H9 (cell line): Measurements from ENCODE around the gene HHIP. TPM values are rescaled to one million over a fixed set of nuclear protein-coding genes. Genes with fewer than 3 reads are reported as not detected.
A peak's percentile ranks its signal among the peaks of the same experiment; 100 is the strongest.
"Not testable (repeated sequence)": the region's sequence is repeated elsewhere in the genome, so short reads cannot be mapped to it uniquely, and the experiment has no call there.

Experiments
- DNase-seq: peaks from one replicate; pipeline ENCODE4 v3.0.0-alpha.2; 2017
- H2AFZ ChIP-seq: one replicate; pipeline ENCODE4 v1.6.1; 2013; ENCODE audit warnings: mild to moderate bottlenecking, low read length, control low read depth, moderate library complexity
- H2AK5ac ChIP-seq: 2 replicates; pipeline ENCODE4 v1.6.1; 2013; ENCODE audit warnings: low read length, control low read depth, mixed read lengths; ENCODE audit not compliant: insufficient read length
- H2BK120ac ChIP-seq: one replicate; pipeline ENCODE4 v1.6.1; 2013; ENCODE audit warnings: low read depth, mild to moderate bottlenecking, low read length, control low read depth, inconsistent platforms; ENCODE audit not compliant: poor library complexity, severe bottlenecking
- H2BK12ac ChIP-seq: 2 replicates; pipeline ENCODE4 v1.6.1; 2013; ENCODE audit warnings: low read length, control low read depth, mixed read lengths, low read depth; ENCODE audit not compliant: insufficient read length
- H2BK15ac ChIP-seq: 2 replicates; pipeline ENCODE4 v1.6.1; 2013; ENCODE audit warnings: low read depth, low read length, control low read depth
- H2BK20ac ChIP-seq: one replicate; pipeline ENCODE4 v1.6.1; 2013; ENCODE audit warnings: low read depth, mild to moderate bottlenecking, low read length, control low read depth, inconsistent platforms; ENCODE audit not compliant: poor library complexity, severe bottlenecking
- H2BK5ac ChIP-seq: 2 replicates; pipeline ENCODE4 v1.6.1; 2013; ENCODE audit warnings: low read length, control low read depth, mixed read lengths; ENCODE audit not compliant: insufficient read length
- H3K14ac ChIP-seq: 2 replicates; pipeline ENCODE4 v1.6.1; 2013; ENCODE audit warnings: low read length, control low read depth; ENCODE audit not compliant: insufficient read depth
- H3K18ac ChIP-seq: 2 replicates; pipeline ENCODE4 v1.6.1; 2013; ENCODE audit warnings: low read depth, mild to moderate bottlenecking, mixed read lengths, low read length, control low read depth; ENCODE audit not compliant: insufficient read length
- H3K23ac ChIP-seq: 2 replicates; pipeline ENCODE4 v1.6.1; 2013; ENCODE audit warnings: low read length, control low read depth, mixed read lengths, low read depth; ENCODE audit not compliant: insufficient read length
- H3K23me2 ChIP-seq: 2 replicates; pipeline ENCODE4 v1.6.1; 2013; ENCODE audit warnings: low read depth, mild to moderate bottlenecking, mixed read lengths, low read length, control low read depth; ENCODE audit not compliant: insufficient read length, poor library complexity, severe bottlenecking
- H3K27ac ChIP-seq: 2 replicates; pipeline ENCODE4 v1.5.1; 2013; ENCODE audit warnings: low read length, control low read depth, mixed read lengths, low read depth; ENCODE audit not compliant: insufficient read length
- H3K27me3 ChIP-seq: 2 replicates; pipeline ENCODE4 v1.6.1; 2013; ENCODE audit warnings: low read length, control low read depth, inconsistent platforms; ENCODE audit not compliant: insufficient read depth
- H3K4ac ChIP-seq: 2 replicates; pipeline ENCODE4 v1.6.1; 2013; ENCODE audit warnings: low read depth, mild to moderate bottlenecking, control low read depth, inconsistent platforms, low read length, moderate library complexity
- H3K4me1 ChIP-seq: 2 replicates; pipeline ENCODE4 v1.6.1; 2013; ENCODE audit warnings: low read length, control low read depth, inconsistent platforms; ENCODE audit not compliant: insufficient read depth
- H3K4me2 ChIP-seq: 2 replicates; pipeline ENCODE4 v1.6.1; 2013; ENCODE audit warnings: low read length, control low read depth, mixed read lengths; ENCODE audit not compliant: insufficient read length, insufficient read depth
- H3K56ac ChIP-seq: 2 replicates; pipeline ENCODE4 v1.6.1; 2013; ENCODE audit warnings: low read depth, mild to moderate bottlenecking, mixed read lengths, low read length, control low read depth; ENCODE audit not compliant: insufficient read length
- H3K79me1 ChIP-seq: 2 replicates; pipeline ENCODE4 v1.6.1; 2013; ENCODE audit warnings: low read depth, mild to moderate bottlenecking, moderate library complexity, low read length, control low read depth, inconsistent platforms; ENCODE audit not compliant: insufficient read depth, poor library complexity, severe bottlenecking
- H3K79me2 ChIP-seq: 2 replicates; pipeline ENCODE4 v1.6.1; 2013; ENCODE audit warnings: low read length, control low read depth, inconsistent platforms; ENCODE audit not compliant: insufficient read depth
- H3K9ac ChIP-seq: 2 replicates; pipeline ENCODE4 v1.6.1; 2013; ENCODE audit warnings: low read length, control low read depth, mixed read lengths; ENCODE audit not compliant: insufficient read length; ENCODE audit errors: extremely low read depth
- H3K9me3 ChIP-seq: one replicate; pipeline ENCODE4 v1.6.1; 2013; ENCODE audit warnings: low read depth, low read length, inconsistent platforms; ENCODE audit not compliant: control insufficient read depth
- H3T11ph ChIP-seq: one replicate; pipeline ENCODE4 v1.6.1; 2013; ENCODE audit warnings: mild to moderate bottlenecking, low read length, control low read depth, inconsistent platforms
- H4K20me1 ChIP-seq: one replicate; pipeline ENCODE4 v1.6.1; 2013; ENCODE audit not compliant: control insufficient read depth, insufficient read length, insufficient read depth
- H4K5ac ChIP-seq: 2 replicates; pipeline ENCODE4 v1.6.1; 2013; ENCODE audit warnings: low read depth, mild to moderate bottlenecking, mixed read lengths, low read length, control low read depth; ENCODE audit not compliant: insufficient read length
- H4K8ac ChIP-seq: replicated peaks from 2 replicates; pipeline ENCODE4 v1.6.1; 2013; ENCODE audit warnings: low read length, control low read depth, mixed read lengths, low read depth; ENCODE audit not compliant: insufficient read length
- H4K91ac ChIP-seq: 2 replicates; pipeline ENCODE4 v1.6.1; 2013; ENCODE audit warnings: low read depth, mild to moderate bottlenecking, moderate library complexity, mixed read lengths, low read length, control low read depth; ENCODE audit not compliant: insufficient read length
- H3K27ac Mint-ChIP-seq, 3 experiments: 2 replicates in 2 of 3; 3 replicates in 1 of 3; pipeline ENCODE4 v1.8.0; 2020 to 2021; ENCODE audit warnings: mixed read lengths in 3 of 3, mild to moderate bottlenecking in 1 of 3, moderate library complexity in 1 of 3
- H3K27me3 Mint-ChIP-seq: 2 replicates; pipeline ENCODE4 v1.8.0; 2021; ENCODE audit warnings: low read depth, mild to moderate bottlenecking, moderate library complexity, mixed read lengths
- H3K36me3 Mint-ChIP-seq, 3 experiments: 2 replicates in 2 of 3; 3 replicates in 1 of 3; pipeline ENCODE4 v1.8.0; 2020 to 2021; ENCODE audit warnings: low read depth in 3 of 3, mixed read lengths in 3 of 3; ENCODE audit not compliant: insufficient read depth in 1 of 3
- H3K4me1 Mint-ChIP-seq, 2 experiments: 2 replicates each; pipeline ENCODE4 v1.8.0; 2020; ENCODE audit warnings: mixed read lengths in 2 of 2
- H3K4me3 Mint-ChIP-seq, 2 experiments: 2 replicates in 1 of 2; 3 replicates in 1 of 2; pipeline ENCODE4 v1.8.0; 2020 to 2021; ENCODE audit warnings: mild to moderate bottlenecking in 2 of 2, mixed read lengths in 2 of 2, moderate library complexity in 1 of 2
- H3K9me3 Mint-ChIP-seq, 2 experiments: 2 replicates in 1 of 2; 3 replicates in 1 of 2; pipeline ENCODE4 v1.8.0; 2020; ENCODE audit warnings: mild to moderate bottlenecking in 2 of 2, mixed read lengths in 2 of 2, moderate library complexity in 1 of 2
- CTCF ChIP-seq: fragments of 200-600 bp; sonication (generic); conservative IDR thresholded peaks from 3 replicates; pipeline ENCODE4 v1.8.0; 2021; ENCODE audit warnings: antibody characterized with exemption, mild to moderate bottlenecking
- WGBS: extraction: QIAGEN DNeasy Blood & Tissue Kit; methylation state at CpG from one replicate; pipeline ENCODE4 v1.1.7; 2013; ENCODE audit warnings: missing lambda C conversion rate, low lambda C conversion rate, mixed read lengths; ENCODE audit not compliant: insufficient read length; ENCODE audit errors: extremely low coverage; 5-methylcytosine and 5-hydroxymethylcytosine counted together
- total RNA-seq: library from RNA; stranded (reverse); gene quantifications from 2 replicates; pipeline ENCODE4 v1.2.1, GENCODE V29; 2021

The HHIP gene
- total RNA-seq, 1 experiment from 2014 or later = 3.8 TPM

- no peaks in the 10 kb centered on the region for H4K20me1 ChIP-seq
- no peaks in the 10 kb centered on the region for H3K9me3 ChIP-seq
- no peaks in the 10 kb centered on the region for H3K27me3 ChIP-seq
- H3K23ac ChIP-seq = no peak overlapping the region
- TF ChIP-seq CTCF = no peak
- H3K4ac ChIP-seq = no peak overlapping the region
- H3K14ac ChIP-seq = no peak overlapping the region
- no peak overlapping the region for H3K4me2 ChIP-seq
- no peak overlapping the region for H3K27ac ChIP-seq
- no peak overlapping the region for H4K5ac ChIP-seq
- DNase-seq = no peak
- H3K36me3 Mint-ChIP-seq = no peaks in the 10 kb centered on the region; a peak in 2 of 7 replicates
- H3K27ac Mint-ChIP-seq = no peak overlapping the region; a peak in 1 of 7 replicates
- no peak overlapping the region for H2BK120ac ChIP-seq
- no peak overlapping the region for H3K18ac ChIP-seq
- H3K79me1 ChIP-seq = no peaks in the 10 kb centered on the region
- H3K9me3 Mint-ChIP-seq = peaks cover 0 to 2% of the 10 kb centered on the region in 2 experiments; a peak in 2 of 5 replicates
- WGBS = no CpG with 5 or more reads among the region's 1 CpG
- H2AFZ ChIP-seq = no peak overlapping the region
- H3K79me2 ChIP-seq = no peaks in the 10 kb centered on the region
- H2BK12ac ChIP-seq = no peak overlapping the region
- H3K27me3 Mint-ChIP-seq = no peaks in the 10 kb centered on the region
- H2AK5ac ChIP-seq = no peak overlapping the region
- no peaks in the 10 kb centered on the region for H3K4me1 ChIP-seq
- no peak overlapping the region for H2BK15ac ChIP-seq
- H3T11ph ChIP-seq = no peak overlapping the region
- no peak overlapping the region for H2BK5ac ChIP-seq
- H3K23me2 ChIP-seq = no peaks in the 10 kb centered on the region
- no peak overlapping the region for H4K8ac ChIP-seq
- H3K4me1 Mint-ChIP-seq = no peaks in the 10 kb centered on the region
- H3K4me3 Mint-ChIP-seq = no peak overlapping the region
- H3K56ac ChIP-seq = no peak overlapping the region
- H2BK20ac ChIP-seq = no peak overlapping the region
- H4K91ac ChIP-seq = no peak overlapping the region
- no peak overlapping the region for H3K9ac ChIP-seq
Measured at GRCh38 chr4:144757969-144758368, 112.0 kb downstream of the HHIP start.

GRCh38 chr4:144768809-144769208, 122.9 kb downstream of the HHIP start:
- not testable (repeated sequence) for H2BK5ac ChIP-seq, H4K5ac ChIP-seq, H2BK120ac ChIP-seq, H3K79me1 ChIP-seq, H3K4me1 Mint-ChIP-seq, H3K4ac ChIP-seq, H4K8ac ChIP-seq, H2AK5ac ChIP-seq, H3K27me3 Mint-ChIP-seq, H2BK12ac ChIP-seq, H3K79me2 ChIP-seq, H3K4me1 ChIP-seq, H3K27me3 ChIP-seq, H3K23ac ChIP-seq, H4K91ac ChIP-seq, H3T11ph ChIP-seq, H3K23me2 ChIP-seq, H3K9me3 ChIP-seq, H3K18ac ChIP-seq, H3K14ac ChIP-seq, H2BK20ac ChIP-seq, H3K9ac ChIP-seq, H2AFZ ChIP-seq, H4K20me1 ChIP-seq, H3K27ac ChIP-seq, H3K56ac ChIP-seq, H2BK15ac ChIP-seq
- Mint-ChIP-seq H3K9me3 (peaks cover 15 to 28% of the 10 kb centered on the region in 2 experiments), H3K36me3 (peaks cover 0 to 18% (median 3%) of the 10 kb centered on the region in 3 experiments; a peak in 4 of 7 replicates), H3K27ac (peak overlapping the region in 1 of 3 experiments; percentile 85; a peak in 1 of 7 replicates), H3K4me3 (peak overlapping the region in 1 of 2 experiments; percentile 52; a peak in 2 of 5 replicates)
- no CpG with 5 or more reads among the region's 8 CpGs for WGBS
- DNase-seq = peak; percentile 46
- peak overlapping the region; percentile 37 for H3K4me2 ChIP-seq
